B cell (primary cell): ENCODE measurements around the gene CCDC122. TPM values are rescaled to one million over a fixed set of nuclear protein-coding genes. Genes with fewer than 3 reads are reported as not detected.

Source experiments
- ATAC-seq: fragments of 200-7000 bp; cut with Tn5 transposase; one replicate; pipeline ENCODE4 v1.10.0; 2021; ENCODE audit warnings: low read depth, mild to moderate bottlenecking, moderate number of reproducible peaks, moderate library complexity
- CTCF ChIA-PET: fragments of 350-600 bp; sonication (Branson Sonifier 250); formaldehyde crosslinking; loops from one replicate; lab custom pipeline; 2021; ENCODE audit warnings: antibody characterized with exemption, inconsistent platforms; lab: Charles Lee
- POLR2A ChIA-PET: fragments of 350-600 bp; sonication (Branson Sonifier 250); formaldehyde crosslinking; loops from one replicate; lab custom pipeline; 2021; ENCODE audit warnings: antibody characterized with exemption; lab: Charles Lee
- DNase-seq: peaks from one replicate; pipeline ENCODE4 v3.0.0; 2013
- H2AFZ ChIP-seq: 2 replicates; pipeline ENCODE4 v1.6.1; 2012; ENCODE audit warnings: mild to moderate bottlenecking, low read depth, low read length; ENCODE audit not compliant: insufficient read depth, poor library complexity, severe bottlenecking
- H3K27ac ChIP-seq, 2 donors: 1 replicate in 1 of 2; 2 replicates in 1 of 2; pipeline ENCODE4 v1.5.1; 2012 to 2013; ENCODE audit warnings: low read length in 2 of 2, mild to moderate bottlenecking in 2 of 2, moderate library complexity in 1 of 2
- H3K27me3 ChIP-seq, 4 experiments: fragments of 200-600 bp in 1 of 4; sonication (generic) in 1 of 4; replicated peaks in 1 of 4; 1 replicate in 2 of 4; 2 replicates in 2 of 4; pipeline versions ENCODE4 v1.6.1 to v1.7.0; 2013 to 2016; ENCODE audit warnings: low read length in 3 of 4, mild to moderate bottlenecking in 2 of 4, mixed read lengths in 1 of 4, moderate library complexity in 1 of 4; ENCODE audit not compliant: insufficient read depth in 4 of 4, control insufficient read depth in 3 of 4; ENCODE audit errors: control extremely low read depth in 1 of 4
- H3K36me3 ChIP-seq, 2 experiments: replicated peaks in 1 of 2; 1 replicate in 1 of 2; 2 replicates in 1 of 2; pipeline versions ENCODE4 v1.6.1 to v1.7.1; 2013; ENCODE audit warnings: low read length in 1 of 2; ENCODE audit not compliant: insufficient read depth in 2 of 2, control insufficient read depth in 1 of 2; ENCODE audit errors: control extremely low read depth in 1 of 2, extremely low read depth in 1 of 2
- H3K4me1 ChIP-seq, 2 donors: fragments of 200-600 bp in 1 of 2; sonication (generic) in 1 of 2; 1 replicate in 1 of 2; 2 replicates in 1 of 2; pipeline versions ENCODE4 v1.5.1 to v1.6.1; 2013 to 2017; ENCODE audit warnings: low read length in 2 of 2; ENCODE audit not compliant: control insufficient read depth in 2 of 2, insufficient read depth in 2 of 2
- H3K4me2 ChIP-seq: replicated peaks from 2 replicates; pipeline ENCODE3; 2012; ENCODE audit warnings: mild to moderate bottlenecking, low read depth, low read length; ENCODE audit not compliant: poor library complexity, severe bottlenecking
- H3K4me3 ChIP-seq, 5 experiments: fragments of 200-600 bp in 1 of 5; sonication (generic) in 1 of 5; 1 replicate in 3 of 5; 2 replicates in 2 of 5; pipeline versions ENCODE4 v1.5.1 to v1.7.0; 2011 to 2016; ENCODE audit warnings: low read length in 4 of 5, mild to moderate bottlenecking in 4 of 5, low read depth in 2 of 5, control low read depth in 1 of 5, moderate library complexity in 1 of 5; ENCODE audit not compliant: insufficient read depth in 1 of 5; ENCODE audit errors: control extremely low read depth in 1 of 5, extremely low read depth in 1 of 5
- H3K79me2 ChIP-seq: fragments of 200-600 bp; sonication (generic); one replicate; pipeline ENCODE4 v1.6.0; 2016; ENCODE audit warnings: low read length; ENCODE audit not compliant: control insufficient read depth, insufficient read depth
- H3K9ac ChIP-seq: fragments of 200-600 bp; sonication (generic); 2 replicates; pipeline ENCODE4 v1.6.1; 2017; ENCODE audit warnings: mild to moderate bottlenecking, low read length, moderate library complexity
- H3K9me3 ChIP-seq, 3 donors: one replicate each; pipeline versions ENCODE4 v1.6.1 to v1.7.1; 2013; ENCODE audit warnings: low read length in 2 of 3; ENCODE audit not compliant: control insufficient read depth in 2 of 3, insufficient read depth in 1 of 3; ENCODE audit errors: control extremely low read depth in 1 of 3
- H4K20me1 ChIP-seq: 2 replicates; pipeline ENCODE4 v1.6.0; 2012; ENCODE audit warnings: mild to moderate bottlenecking, low read length; ENCODE audit not compliant: insufficient read depth, control insufficient read depth, poor library complexity, severe bottlenecking
- H3K27ac Mint-ChIP-seq: one replicate; pipeline ENCODE4 v1.8.0; 2021; ENCODE audit warnings: mixed read lengths
- H3K27me3 Mint-ChIP-seq: one replicate; pipeline ENCODE4 v1.8.0; 2021; ENCODE audit warnings: mixed read lengths
- H3K4me1 Mint-ChIP-seq: one replicate; pipeline ENCODE4 v1.8.0; 2021; ENCODE audit warnings: mixed read lengths
- H3K4me3 Mint-ChIP-seq: one replicate; pipeline ENCODE4 v1.8.0; 2021; ENCODE audit warnings: mixed read lengths
- H3K9me3 Mint-ChIP-seq: one replicate; pipeline ENCODE4 v1.8.0; 2022; ENCODE audit warnings: mixed read lengths; ENCODE audit not compliant: insufficient read depth
- EZH2 ChIP-seq: IDR thresholded peaks from 2 replicates; pipeline ENCODE4 v1.6.1; 2012; ENCODE audit warnings: borderline replicate concordance, low read depth, mild to moderate bottlenecking, moderate library complexity, low read length; ENCODE audit not compliant: insufficient read depth, poor library complexity, severe bottlenecking
- WGBS: methylation state at CpG from one replicate; pipeline ENCODE4 v1.1.5; 2013; ENCODE audit warnings: missing lambda C conversion rate; ENCODE audit not compliant: insufficient coverage; 5-methylcytosine and 5-hydroxymethylcytosine counted together
- intact Hi-C: fragments of 100-400 bp; cut with micrococcal nuclease; formaldehyde crosslinking; loops from one replicate; pipeline ENCODE4 v1.10.0; 2022
- polyA plus RNA-seq: library from polyadenylated mRNA; depleted of rRNA; stranded (reverse); fragments of >200 nt; gene quantifications from 2 replicates; pipeline ENCODE4 v1.2.3, GENCODE V29; 2012
- total RNA-seq, 2 donors: library from RNA; stranded (reverse); fragments of 120-200 nt in 1 of 2; gene quantifications; 1 replicate in 1 of 2; 2 replicates in 1 of 2; pipeline versions ENCODE4 v1.2.3 to v1.2.4, GENCODE V29; 2013 to 2022
- TF ChIP-seq, protein P1 (sequence below): fragments of 200-600 bp; IDR thresholded peaks from one replicate; pipeline ENCODE4 v1.8.0; 2022; ENCODE audit warnings: antibody characterized with exemption, mild to moderate bottlenecking

Gene CCDC122
- total and polyA plus RNA-seq, 2 donors (not counting 1 experiment from before 2014, with no cell fraction given): 1.1 to 12.1 TPM

DNA sequence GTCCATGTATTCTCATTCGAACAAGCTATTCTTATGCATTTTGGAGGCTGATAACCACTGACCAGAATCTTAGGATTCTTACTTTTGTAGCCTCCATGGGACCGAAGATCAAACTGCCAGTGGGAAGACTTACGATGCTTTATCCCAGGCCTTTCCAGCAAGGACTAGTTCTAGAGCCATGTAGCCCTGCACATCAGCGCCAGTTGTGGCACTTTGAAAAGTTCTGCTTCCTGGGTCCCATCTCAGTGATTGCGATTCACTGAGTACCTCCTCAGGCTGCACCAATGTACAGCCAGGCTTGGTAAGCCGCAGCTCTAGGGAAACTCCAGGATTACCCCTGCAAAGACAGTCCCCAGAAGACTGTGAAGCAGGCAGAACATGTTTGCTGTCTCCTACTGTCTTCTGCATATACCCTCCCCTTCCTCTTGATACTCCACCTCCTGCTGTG is 73.8 kb downstream of the CCDC122 start:
- no peak overlapping the region for H3K4me3 ChIP-seq
- H3K4me1 ChIP-seq: no peaks in the 10 kb centered on the region
- H3K9ac ChIP-seq: no peak overlapping the region
- H3K9me3 Mint-ChIP-seq: no peaks in the 10 kb centered on the region
- H3K27ac ChIP-seq: no peak overlapping the region
- H3K27me3 Mint-ChIP-seq: peaks cover 10% of the 10 kb centered on the region
- intact Hi-C loops: loop anchor here (2.0 kb wide), 1 partner anchor 837 kb away; no protein-coding TSS in a partner anchor
- no peak overlapping the region for H3K4me2 ChIP-seq
- 92% methylated on average over 6 of the region's 6 CpGs for WGBS
- no peaks in the 10 kb centered on the region for H3K9me3 ChIP-seq
- H3K27me3 ChIP-seq: no peaks in the 10 kb centered on the region
- no peaks in the 10 kb centered on the region for H3K4me1 Mint-ChIP-seq
- ChIA-PET CTCF (interaction anchor here (1.2 to 3.6 kb wide), 7 partner anchors 11 to 1472 kb away, joined by 3 to 18 read pairs (median 6); no protein-coding TSS in a partner anchor), POLR2A (no interaction called here)
- DNase-seq (no peak), ATAC-seq (no peak)
- no peaks in the 10 kb centered on the region for H4K20me1 ChIP-seq
- H2AFZ ChIP-seq: no peak overlapping the region
- no peak for TF ChIP-seq EZH2
- TF ChIP-seq, protein P1, sequence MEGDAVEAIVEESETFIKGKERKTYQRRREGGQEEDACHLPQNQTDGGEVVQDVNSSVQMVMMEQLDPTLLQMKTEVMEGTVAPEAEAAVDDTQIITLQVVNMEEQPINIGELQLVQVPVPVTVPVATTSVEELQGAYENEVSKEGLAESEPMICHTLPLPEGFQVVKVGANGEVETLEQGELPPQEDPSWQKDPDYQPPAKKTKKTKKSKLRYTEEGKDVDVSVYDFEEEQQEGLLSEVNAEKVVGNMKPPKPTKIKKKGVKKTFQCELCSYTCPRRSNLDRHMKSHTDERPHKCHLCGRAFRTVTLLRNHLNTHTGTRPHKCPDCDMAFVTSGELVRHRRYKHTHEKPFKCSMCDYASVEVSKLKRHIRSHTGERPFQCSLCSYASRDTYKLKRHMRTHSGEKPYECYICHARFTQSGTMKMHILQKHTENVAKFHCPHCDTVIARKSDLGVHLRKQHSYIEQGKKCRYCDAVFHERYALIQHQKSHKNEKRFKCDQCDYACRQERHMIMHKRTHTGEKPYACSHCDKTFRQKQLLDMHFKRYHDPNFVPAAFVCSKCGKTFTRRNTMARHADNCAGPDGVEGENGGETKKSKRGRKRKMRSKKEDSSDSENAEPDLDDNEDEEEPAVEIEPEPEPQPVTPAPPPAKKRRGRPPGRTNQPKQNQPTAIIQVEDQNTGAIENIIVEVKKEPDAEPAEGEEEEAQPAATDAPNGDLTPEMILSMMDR: no peak
- H3K27ac Mint-ChIP-seq: no peak overlapping the region
- no peaks in the 10 kb centered on the region for H3K36me3 ChIP-seq
- H3K4me3 Mint-ChIP-seq: no peak overlapping the region
- H3K79me2 ChIP-seq: no peaks in the 10 kb centered on the region

DNA sequence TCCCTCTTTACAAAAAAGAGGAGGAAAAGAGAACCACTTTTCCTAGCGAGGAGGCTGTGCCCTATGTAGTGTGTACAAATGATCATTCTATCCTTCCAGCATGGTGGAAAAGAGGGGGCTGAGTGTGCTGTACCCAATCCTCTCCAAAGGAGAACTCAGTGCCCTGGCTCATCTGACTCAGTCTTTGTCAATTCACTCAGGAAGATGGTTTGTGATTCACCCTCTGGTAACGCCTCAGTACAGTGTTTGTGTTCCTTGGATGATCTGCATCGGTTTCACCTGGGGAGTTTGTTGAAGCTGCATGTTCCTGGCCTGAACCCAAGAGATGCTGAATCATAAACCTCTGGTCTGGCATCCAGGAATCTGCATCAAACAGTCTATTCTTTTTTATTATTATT is 74.5 kb downstream of the CCDC122 start:
- no peak for TF ChIP-seq EZH2
- TF ChIP-seq, protein P1: no peak
- H3K27me3 Mint-ChIP-seq: peaks cover 10% of the 10 kb centered on the region
- DNase-seq (no peak), ATAC-seq (no peak)
- Histone ChIP-seq H3K27me3 (no peaks in the 10 kb centered on the region), H3K4me3 (no peak overlapping the region), H3K9me3 (no peaks in the 10 kb centered on the region), H3K36me3 (no peaks in the 10 kb centered on the region), H4K20me1 (no peaks in the 10 kb centered on the region), H3K27ac (no peak overlapping the region), H3K9ac (no peak overlapping the region), H3K79me2 (no peaks in the 10 kb centered on the region), H3K4me2 (no peak overlapping the region), H2AFZ (no peak overlapping the region), H3K4me1 (no peaks in the 10 kb centered on the region)
- H3K9me3 Mint-ChIP-seq: no peaks in the 10 kb centered on the region
- intact Hi-C loops: loop anchor here (2.0 kb wide), 1 partner anchor 836 kb away; no protein-coding TSS in a partner anchor
- H3K4me1 Mint-ChIP-seq: no peaks in the 10 kb centered on the region
- CTCF ChIA-PET: interaction anchor here (0.6 to 3.6 kb wide), 13 partner anchors 10 to 1471 kb away, joined by 3 to 45 read pairs (median 5); no protein-coding TSS in a partner anchor
- no peak overlapping the region for H3K27ac Mint-ChIP-seq
- no peak overlapping the region for H3K4me3 Mint-ChIP-seq
- POLR2A ChIA-PET: no interaction called here
- 86% methylated on average over 1 of the region's 3 CpGs for whole genome bisulfite sequencing
